WERI-Rb-1 (cell line): ENCODE results near the gene SLC5A1.
"Not testable (repeated sequence)": the region's sequence is repeated elsewhere in the genome, so short reads cannot be mapped to it uniquely, and the experiment has no call there.

Source experiments
- DNase-seq: peaks from one replicate; pipeline ENCODE4 v3.0.0-alpha.2; 2020
- H3K27ac ChIP-seq: fragments of 250-450 bp; sonication (Bioruptor Pico); 2 replicates; pipeline ENCODE4 v1.5.1; 2020; ENCODE audit warnings: mild to moderate bottlenecking, moderate library complexity
- H3K27me3 ChIP-seq: fragments of 250-450 bp; sonication (Bioruptor Pico); 2 replicates; pipeline ENCODE4 v1.5.1; 2021; ENCODE audit warnings: mild to moderate bottlenecking, low read depth, moderate library complexity; ENCODE audit not compliant: insufficient read depth, severe bottlenecking
- H3K36me3 ChIP-seq: fragments of 250-450 bp; sonication (Bioruptor Pico); 2 replicates; pipeline ENCODE4 v1.5.1; 2020; ENCODE audit warnings: mild to moderate bottlenecking, moderate library complexity
- H3K4me3 ChIP-seq: 2 replicates; pipeline ENCODE4 v1.5.1; 2011; ENCODE audit warnings: low read depth, mild to moderate bottlenecking, control low read depth, low read length
- H3K9me3 ChIP-seq: fragments of 250-450 bp; sonication (Bioruptor Pico); 2 replicates; pipeline ENCODE4 v1.5.1; 2021; ENCODE audit warnings: mild to moderate bottlenecking, moderate library complexity; ENCODE audit not compliant: severe bottlenecking
- TF ChIP-seq, protein P1 (sequence below): IDR thresholded peaks from 2 replicates; pipeline ENCODE4 v1.5.1; 2011; ENCODE audit warnings: low read depth, mild to moderate bottlenecking, control low read depth, inconsistent platforms, low read length

The SLC5A1 gene

DNA sequence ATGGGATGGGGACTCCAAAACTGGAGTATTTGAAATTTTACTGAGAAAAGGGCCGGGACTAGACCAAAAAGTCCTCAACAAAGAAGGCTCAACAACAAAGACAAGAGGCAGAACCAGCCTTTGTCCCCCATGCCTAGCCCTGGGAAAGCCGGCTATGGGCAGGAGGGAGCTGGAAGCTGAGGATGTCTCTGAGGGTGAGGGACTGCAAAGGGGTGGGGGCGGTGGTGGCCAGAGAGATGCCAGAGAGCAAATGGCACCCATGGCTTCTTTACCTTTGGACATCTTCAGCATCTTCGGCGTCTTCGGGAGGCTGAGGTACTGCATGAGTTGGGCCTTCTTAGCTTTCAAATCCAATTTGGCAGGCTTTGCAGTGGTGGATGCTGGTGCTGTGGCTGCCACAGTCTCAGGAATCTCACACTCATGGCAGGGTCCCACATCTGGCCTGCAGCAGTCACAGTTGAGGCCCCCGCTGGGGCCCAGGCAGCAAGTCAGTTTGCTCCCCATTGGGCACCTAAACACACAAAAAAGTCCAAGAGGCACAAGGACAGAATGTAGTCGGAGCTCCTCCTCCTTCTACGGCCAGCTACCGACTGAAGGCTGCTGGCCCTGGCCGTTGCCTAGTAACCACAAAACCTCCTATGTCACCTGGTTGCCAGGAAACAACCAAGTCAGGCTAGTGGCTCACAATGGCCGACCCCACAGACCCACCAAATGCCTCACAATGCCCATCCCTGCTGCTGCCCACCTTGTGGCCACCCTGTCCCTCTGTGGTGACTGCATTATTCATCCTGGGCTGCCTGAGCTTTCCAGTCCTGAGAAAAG is 115.9 kb downstream of the SLC5A1 start, which contains the start of gene C22orf42:
TSS of gene C22orf42 (minus strand) at position 592 of the 822 bp plus-strand sequence. CDS start at position 504, 88 bp downstream.
- TF ChIP-seq, protein P1, sequence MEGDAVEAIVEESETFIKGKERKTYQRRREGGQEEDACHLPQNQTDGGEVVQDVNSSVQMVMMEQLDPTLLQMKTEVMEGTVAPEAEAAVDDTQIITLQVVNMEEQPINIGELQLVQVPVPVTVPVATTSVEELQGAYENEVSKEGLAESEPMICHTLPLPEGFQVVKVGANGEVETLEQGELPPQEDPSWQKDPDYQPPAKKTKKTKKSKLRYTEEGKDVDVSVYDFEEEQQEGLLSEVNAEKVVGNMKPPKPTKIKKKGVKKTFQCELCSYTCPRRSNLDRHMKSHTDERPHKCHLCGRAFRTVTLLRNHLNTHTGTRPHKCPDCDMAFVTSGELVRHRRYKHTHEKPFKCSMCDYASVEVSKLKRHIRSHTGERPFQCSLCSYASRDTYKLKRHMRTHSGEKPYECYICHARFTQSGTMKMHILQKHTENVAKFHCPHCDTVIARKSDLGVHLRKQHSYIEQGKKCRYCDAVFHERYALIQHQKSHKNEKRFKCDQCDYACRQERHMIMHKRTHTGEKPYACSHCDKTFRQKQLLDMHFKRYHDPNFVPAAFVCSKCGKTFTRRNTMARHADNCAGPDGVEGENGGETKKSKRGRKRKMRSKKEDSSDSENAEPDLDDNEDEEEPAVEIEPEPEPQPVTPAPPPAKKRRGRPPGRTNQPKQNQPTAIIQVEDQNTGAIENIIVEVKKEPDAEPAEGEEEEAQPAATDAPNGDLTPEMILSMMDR, result no peak
- no peaks in the 10 kb centered on the region for H3K9me3 ChIP-seq
- H3K36me3 ChIP-seq, result no peaks in the 10 kb centered on the region
- no peak for DNase-seq
- no peak within 1 kb of the TSS for H3K27ac ChIP-seq
- H3K27me3 ChIP-seq, result peaks cover 28% of the 10 kb centered on the region
- H3K4me3 ChIP-seq, result no peak within 1 kb of the TSS

DNA sequence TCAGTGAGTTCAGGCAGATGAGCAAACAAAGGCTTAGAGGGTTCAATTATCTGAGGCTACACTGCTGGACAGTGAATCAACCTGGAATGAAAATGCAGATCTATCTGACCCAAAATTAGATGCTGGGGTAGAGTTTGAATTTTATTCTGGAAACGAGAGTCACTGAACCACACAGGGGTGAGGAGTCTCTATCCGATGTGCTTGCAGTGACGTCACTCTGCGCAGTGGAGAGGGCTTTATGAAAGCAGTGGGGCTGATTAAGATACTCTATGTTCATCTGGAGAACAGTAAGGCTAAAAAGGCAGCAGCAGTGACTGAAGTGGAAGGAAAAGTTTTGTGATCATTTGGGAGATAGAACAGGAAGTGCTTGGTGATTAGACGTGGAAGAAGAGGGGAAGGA is 117.3 kb downstream of the SLC5A1 start:
- not testable (repeated sequence) for H3K36me3 ChIP-seq, H3K4me3 ChIP-seq, H3K9me3 ChIP-seq, DNase-seq, H3K27ac ChIP-seq
- peaks cover 35% of the 10 kb centered on the region for H3K27me3 ChIP-seq
